Hindlimb muscle (tissue), 1 donor: Measurements from ENCODE around the gene SYT6. TPM values are rescaled to one million over a fixed set of nuclear protein-coding genes. Genes with fewer than 3 reads are reported as not detected.
A peak's percentile ranks its signal among the peaks of the same experiment; 100 is the strongest.

ENCODE experiments used
- DNase-seq: peaks from one replicate; pipeline ENCODE4 v3.0.0-alpha.2; 2013
- polyA plus RNA-seq: library from polyadenylated mRNA; unstranded; fragments of 120-200 nt; gene quantifications from one replicate; pipeline ENCODE4 v1.2.1, GENCODE V29; 2013; ENCODE audit not compliant: insufficient read length

The SYT6 gene
- polyA plus RNA-seq, 1 donor = 1.9 TPM

- no peak for DNase-seq
Observed at GRCh38 chr1:114117654-114118053, 36.0 kb downstream of the SYT6 start.

GRCh38 chr1:114116086-114116485 lies 37.6 kb downstream of the SYT6 start:
- DNase-seq = no peak

GRCh38 chr1:114114185-114115094 lies 39.2 kb downstream of the SYT6 start:
- DNase-seq = no peak

GRCh38 chr1:114113411-114114184 lies 40.1 kb downstream of the SYT6 start:
- no peak for DNase-seq

GRCh38 chr1:114112775-114113174 lies 40.9 kb downstream of the SYT6 start:
- DNase-seq = no peak

- no peak for DNase-seq
Observed at GRCh38 chr1:114111731-114112641, 41.7 kb downstream of the SYT6 start.

GRCh38 chr1:114109981-114110380 lies 43.7 kb downstream of the SYT6 start:
- DNase-seq = no peak

- peak; percentile 25 for DNase-seq
Observed at GRCh38 chr1:114108751-114109255, 44.9 kb downstream of the SYT6 start.

- no peak for DNase-seq
Observed at GRCh38 chr1:114107474-114108435, 45.9 kb downstream of the SYT6 start.

GRCh38 chr1:114105421-114105979 lies 48.2 kb downstream of the SYT6 start:
- no peak for DNase-seq

GRCh38 chr1:114104949-114105348 lies 48.7 kb downstream of the SYT6 start:
- no peak for DNase-seq

GRCh38 chr1:114103992-114104391 lies 49.7 kb downstream of the SYT6 start:
- DNase-seq = no peak

- no peak for DNase-seq
Observed at GRCh38 chr1:114102136-114102535, 51.5 kb downstream of the SYT6 start.

- no peak for DNase-seq
Observed at GRCh38 chr1:114100148-114100547, 53.5 kb downstream of the SYT6 start.

GRCh38 chr1:114099268-114099667 lies 54.4 kb downstream of the SYT6 start:
- no peak for DNase-seq

- no peak for DNase-seq
Observed at GRCh38 chr1:114097109-114097508, 56.6 kb downstream of the SYT6 start.

- no peak for DNase-seq
Observed at GRCh38 chr1:114094675-114095074, 59.0 kb downstream of the SYT6 start.

GRCh38 chr1:114094363-114094634 lies 59.4 kb downstream of the SYT6 start:
- DNase-seq = no peak

GRCh38 chr1:114093624-114094362 lies 59.9 kb downstream of the SYT6 start:
- no peak for DNase-seq
